Measurements from ENCODE around the gene NR6A1. TPM values are rescaled to one million over a fixed set of nuclear protein-coding genes. Genes with fewer than 3 reads are reported as not detected.
A peak's percentile ranks its signal among the peaks of the same experiment; 100 is the strongest.

The NR6A1 gene
- total and polyA plus RNA-seq, 9 donors = 0.29 to 1.7 (median 1.00) TPM

DNA sequence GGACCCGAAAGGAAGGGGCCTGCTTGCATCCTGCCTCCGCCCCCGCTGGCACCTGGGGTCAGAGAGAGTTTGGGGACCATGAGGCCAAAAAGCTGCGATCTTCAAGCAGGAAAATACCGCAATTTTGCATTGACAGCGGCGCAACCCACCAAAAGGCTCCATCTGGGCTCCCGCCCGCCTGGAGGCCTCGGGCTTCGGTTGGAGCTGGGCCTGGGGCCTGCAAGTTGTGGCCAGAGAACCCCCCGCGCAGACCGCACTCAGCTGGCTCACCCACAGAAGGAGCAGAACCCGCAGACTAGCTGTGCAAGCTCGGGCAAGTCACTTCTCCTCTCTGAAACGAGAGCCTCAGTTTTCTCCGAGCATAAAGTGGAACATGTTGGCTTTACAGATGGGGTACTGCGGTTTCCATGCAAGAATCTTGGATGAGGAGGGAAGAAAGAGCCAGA lies 265.2 kb downstream of the NR6A1 start:
- no peak for TF ChIP-seq POLR2A (IDR thresholded peaks at IDR 0.05)
- TF ChIP-seq, protein P1, sequence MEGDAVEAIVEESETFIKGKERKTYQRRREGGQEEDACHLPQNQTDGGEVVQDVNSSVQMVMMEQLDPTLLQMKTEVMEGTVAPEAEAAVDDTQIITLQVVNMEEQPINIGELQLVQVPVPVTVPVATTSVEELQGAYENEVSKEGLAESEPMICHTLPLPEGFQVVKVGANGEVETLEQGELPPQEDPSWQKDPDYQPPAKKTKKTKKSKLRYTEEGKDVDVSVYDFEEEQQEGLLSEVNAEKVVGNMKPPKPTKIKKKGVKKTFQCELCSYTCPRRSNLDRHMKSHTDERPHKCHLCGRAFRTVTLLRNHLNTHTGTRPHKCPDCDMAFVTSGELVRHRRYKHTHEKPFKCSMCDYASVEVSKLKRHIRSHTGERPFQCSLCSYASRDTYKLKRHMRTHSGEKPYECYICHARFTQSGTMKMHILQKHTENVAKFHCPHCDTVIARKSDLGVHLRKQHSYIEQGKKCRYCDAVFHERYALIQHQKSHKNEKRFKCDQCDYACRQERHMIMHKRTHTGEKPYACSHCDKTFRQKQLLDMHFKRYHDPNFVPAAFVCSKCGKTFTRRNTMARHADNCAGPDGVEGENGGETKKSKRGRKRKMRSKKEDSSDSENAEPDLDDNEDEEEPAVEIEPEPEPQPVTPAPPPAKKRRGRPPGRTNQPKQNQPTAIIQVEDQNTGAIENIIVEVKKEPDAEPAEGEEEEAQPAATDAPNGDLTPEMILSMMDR (IDR thresholded peaks at IDR 0.05) = no peak
- no peak for TF ChIP-seq EP300 (IDR thresholded peaks at IDR 0.05)
- intact Hi-C loops (cut with DNase I) = no loop called here
- peak in 1 of 5 donors; percentile 36 for DNase-seq
- Histone ChIP-seq H3K9me3 (no peaks in the 10 kb centered on the region), H3K36me3 (no peaks in the 10 kb centered on the region), H3K4me3 (no peak overlapping the region), H3K27ac (no peak overlapping the region), H3K27me3 (no peaks in the 10 kb centered on the region), H3K4me1 (ENCODE audit: insufficient read depth) (peaks cover 18% of the 10 kb centered on the region)
- 77 to 89% (median 81%) methylated on average over 19 of the region's 19 CpGs for WGBS, 3 donors

DNA sequence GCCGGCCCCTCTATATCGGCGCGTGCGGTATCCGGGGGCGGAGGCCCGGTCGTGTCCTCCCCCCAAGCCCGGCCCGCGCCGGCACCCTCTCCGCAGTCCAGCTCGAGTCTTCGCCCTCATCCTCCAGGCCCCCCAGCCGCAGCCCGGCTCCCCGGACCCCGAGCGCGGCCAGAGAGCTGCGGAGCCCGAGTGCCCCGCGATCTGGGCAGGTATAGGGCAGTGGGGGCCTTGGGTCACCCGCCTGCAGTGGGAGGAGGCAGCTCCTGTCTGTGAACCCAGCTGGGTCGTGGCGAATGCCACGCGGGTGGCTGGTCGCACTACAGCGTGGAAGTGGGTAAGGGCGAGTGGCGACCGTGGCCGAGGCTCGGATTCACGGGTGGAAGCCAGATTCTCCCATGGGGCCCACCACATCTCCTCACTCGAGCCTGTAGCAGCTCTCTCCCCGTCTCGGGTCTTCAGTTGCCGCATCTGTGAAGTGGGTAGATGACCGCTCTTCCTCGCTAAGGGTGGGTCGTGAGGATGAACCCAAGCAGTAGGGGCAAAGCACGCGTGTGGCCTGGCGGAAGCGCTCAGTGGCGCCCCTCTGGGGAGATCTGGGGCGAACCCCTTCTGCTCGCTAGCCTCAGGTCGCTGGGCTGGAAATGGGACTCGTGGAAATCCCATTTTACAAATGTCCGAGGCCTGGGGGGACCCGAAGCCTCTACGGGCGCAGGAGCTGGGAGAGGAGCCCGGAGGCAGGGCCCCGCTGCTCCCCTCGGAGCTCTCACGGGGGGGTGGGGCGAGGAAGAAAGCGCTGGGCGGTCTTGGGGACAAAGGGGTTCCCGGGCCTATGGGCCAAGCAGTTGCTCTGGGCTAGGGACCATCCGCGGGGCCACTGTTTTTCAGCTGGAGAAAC lies 265.9 kb downstream of the NR6A1 start:
- DNase-seq = peak in 2 of 5 donors; percentile 47 to 50
- no peaks in the 10 kb centered on the region for H3K9me3 ChIP-seq
- H3K4me3 ChIP-seq = peak overlapping the region; percentile 26
- H3K4me1 ChIP-seq (ENCODE audit: insufficient read depth) = peaks cover 17% of the 10 kb centered on the region
- H3K27me3 ChIP-seq = no peaks in the 10 kb centered on the region
- 42 to 52% (median 47%) methylated on average over 67 to 69 of the region's 69 CpGs for WGBS, 3 donors
- TF ChIP-seq EP300 (IDR thresholded peaks at IDR 0.05) (no peak), POLR2A (IDR thresholded peaks at IDR 0.05) (no peak)
- TF ChIP-seq, protein P1 (IDR thresholded peaks at IDR 0.05) = no peak
- intact Hi-C loops (cut with DNase I) = no loop called here
- no peaks in the 10 kb centered on the region for H3K36me3 ChIP-seq
- no peak overlapping the region for H3K27ac ChIP-seq

DNA sequence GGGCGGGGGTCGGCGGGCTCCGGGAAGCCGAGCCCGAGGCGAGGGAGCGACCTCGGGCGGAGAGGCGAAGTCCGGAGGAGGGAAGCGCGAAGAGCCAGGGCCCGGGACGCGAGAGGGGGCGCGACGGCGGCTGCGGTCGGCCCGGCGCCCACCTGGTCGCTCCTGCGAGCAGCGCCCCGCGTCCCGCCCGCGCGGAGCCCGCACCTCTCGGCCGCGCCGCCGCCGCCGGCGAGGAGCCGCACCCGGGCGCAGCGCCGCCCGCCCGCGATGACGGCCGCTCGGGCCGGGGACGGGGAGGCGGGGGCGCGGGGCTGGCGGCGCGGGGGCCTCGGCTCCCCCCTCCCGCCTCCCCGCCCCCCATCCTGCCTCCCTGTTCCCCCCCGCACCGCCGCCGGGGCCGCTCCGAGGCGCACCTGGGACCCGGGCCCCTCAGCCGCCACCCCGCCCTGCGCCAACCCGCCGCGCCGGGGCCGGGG lies 266.5 kb downstream of the NR6A1 start:
- no peaks in the 10 kb centered on the region for H3K27me3 ChIP-seq
- H3K27ac ChIP-seq = peak overlapping the region in 1 of 2 donors; percentile 51

DNA sequence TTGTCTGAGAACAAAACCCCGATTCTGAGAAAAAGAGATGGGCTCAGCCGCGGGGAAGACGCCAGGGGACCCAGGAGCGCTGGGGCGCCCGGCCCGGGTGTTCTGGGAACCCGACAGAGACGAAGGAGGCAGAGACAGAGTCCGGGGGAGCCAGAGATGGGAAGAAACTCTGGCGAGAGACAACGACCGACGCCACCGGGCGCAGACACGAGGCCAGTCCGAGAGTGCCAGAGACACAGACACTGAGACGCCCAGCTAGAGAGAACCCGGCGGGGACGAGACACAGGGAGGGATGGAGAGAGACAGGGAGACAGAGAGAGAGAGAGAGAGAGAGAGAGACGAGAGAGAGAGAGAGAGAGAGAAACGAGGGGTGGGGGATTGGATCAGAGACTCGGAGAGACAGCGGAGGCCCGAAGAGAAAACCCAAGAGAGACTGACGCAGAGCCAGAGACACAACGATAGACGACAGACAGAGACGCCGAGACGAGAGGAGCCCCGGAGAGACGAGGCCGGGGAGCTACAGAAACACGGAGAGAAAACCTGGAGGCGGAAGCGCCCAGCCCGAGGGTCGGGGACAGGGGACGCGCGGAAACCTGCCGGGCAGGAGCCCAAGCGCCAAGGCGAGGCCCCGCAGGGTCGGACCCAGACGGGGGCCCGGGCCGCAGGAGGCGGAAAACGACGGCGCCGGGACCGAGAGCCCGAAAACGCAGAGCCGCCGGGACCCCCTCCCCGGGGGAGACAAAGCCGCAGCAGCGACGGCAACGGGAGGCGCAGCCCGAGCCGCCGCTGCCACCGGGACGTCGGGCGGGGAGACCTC lies 267.2 kb downstream of the NR6A1 start:
- 21 to 48% (median 23%) methylated on average over 49 to 76 of the region's 76 CpGs for WGBS, 3 donors
- DNase-seq = peak in 2 of 5 donors; percentile 11 to 26
- peak overlapping the region; percentile 19 for H3K4me3 ChIP-seq
- no peaks in the 10 kb centered on the region for H3K36me3 ChIP-seq
- no peaks in the 10 kb centered on the region for H3K9me3 ChIP-seq
- peak overlapping the region in 1 of 2 donors; percentile 51 for H3K27ac ChIP-seq
- TF ChIP-seq POLR2A (IDR thresholded peaks at IDR 0.05) = no peak
- TF ChIP-seq EP300 (IDR thresholded peaks at IDR 0.05) = no peak
- TF ChIP-seq, protein P1 (IDR thresholded peaks at IDR 0.05) = no peak
- peaks cover 17% of the 10 kb centered on the region for H3K4me1 ChIP-seq (ENCODE audit: insufficient read depth)
- intact Hi-C loops (cut with DNase I) = no loop called here
- no peaks in the 10 kb centered on the region for H3K27me3 ChIP-seq

More for the DNA sequence above, 266.5 kb downstream of the NR6A1 start:
- Histone ChIP-seq H3K4me1 (ENCODE audit: insufficient read depth) (peaks cover 17% of the 10 kb centered on the region), H3K36me3 (no peaks in the 10 kb centered on the region), H3K9me3 (no peaks in the 10 kb centered on the region), H3K4me3 (peak overlapping the region; percentile 26)
- WGBS, 3 donors = 0 to 1% (median 0%) methylated on average over 1 to 81 of the region's 81 CpGs
- TF ChIP-seq EP300 (IDR thresholded peaks at IDR 0.05) = no peak
- intact Hi-C loops (cut with DNase I) = no loop called here
- DNase-seq = peak in 1 of 5 donors; percentile 41

Measured in ovary (tissue), 9 donors.